ENCODE results near the gene DQX1. TPM values are rescaled to one million over a fixed set of nuclear protein-coding genes. Genes with fewer than 3 reads are reported as not detected.

DQX1 gene
- total RNA-seq, 4 donors from 2014 or later, result 3.8 to 13.3 (median 5.7) TPM

DNA sequence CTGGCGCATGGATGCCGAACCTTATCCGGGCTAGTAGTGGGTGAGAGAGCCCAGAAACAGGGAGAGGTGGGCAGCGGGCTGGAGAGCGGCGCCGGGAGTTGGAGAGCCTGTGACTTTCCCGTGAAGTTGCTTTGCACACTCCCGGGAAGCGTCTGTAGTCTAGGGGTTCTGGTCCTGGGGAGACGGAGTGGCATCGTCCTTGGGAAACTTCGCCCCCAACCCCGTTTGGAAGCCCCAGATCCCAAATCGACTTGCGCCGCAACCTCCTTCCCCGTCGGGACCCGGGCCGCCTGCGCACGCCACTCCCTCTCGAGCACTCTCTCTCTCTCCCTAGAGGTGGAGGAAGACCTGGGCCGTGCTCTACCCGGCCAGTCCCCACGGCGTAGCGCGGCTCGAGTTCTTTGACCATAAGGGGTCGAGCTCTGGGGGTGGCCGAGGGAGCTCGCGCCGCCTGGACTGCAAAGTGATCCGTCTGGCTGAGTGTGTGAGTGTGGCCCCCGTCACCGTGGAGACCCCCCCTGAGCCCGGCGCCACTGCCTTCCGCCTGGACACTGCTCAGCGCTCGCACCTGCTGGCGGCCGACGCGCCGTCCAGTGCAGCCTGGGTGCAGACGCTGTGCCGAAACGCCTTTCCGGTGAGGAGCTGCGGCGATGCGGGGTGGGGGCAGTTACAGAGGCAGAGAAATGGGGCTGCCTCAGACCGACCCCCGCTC is 28.9 kb upstream of the DQX1 start:
- intact Hi-C loops (cut with DNase I), result no loop called here
- no peak for DNase-seq

DNA sequence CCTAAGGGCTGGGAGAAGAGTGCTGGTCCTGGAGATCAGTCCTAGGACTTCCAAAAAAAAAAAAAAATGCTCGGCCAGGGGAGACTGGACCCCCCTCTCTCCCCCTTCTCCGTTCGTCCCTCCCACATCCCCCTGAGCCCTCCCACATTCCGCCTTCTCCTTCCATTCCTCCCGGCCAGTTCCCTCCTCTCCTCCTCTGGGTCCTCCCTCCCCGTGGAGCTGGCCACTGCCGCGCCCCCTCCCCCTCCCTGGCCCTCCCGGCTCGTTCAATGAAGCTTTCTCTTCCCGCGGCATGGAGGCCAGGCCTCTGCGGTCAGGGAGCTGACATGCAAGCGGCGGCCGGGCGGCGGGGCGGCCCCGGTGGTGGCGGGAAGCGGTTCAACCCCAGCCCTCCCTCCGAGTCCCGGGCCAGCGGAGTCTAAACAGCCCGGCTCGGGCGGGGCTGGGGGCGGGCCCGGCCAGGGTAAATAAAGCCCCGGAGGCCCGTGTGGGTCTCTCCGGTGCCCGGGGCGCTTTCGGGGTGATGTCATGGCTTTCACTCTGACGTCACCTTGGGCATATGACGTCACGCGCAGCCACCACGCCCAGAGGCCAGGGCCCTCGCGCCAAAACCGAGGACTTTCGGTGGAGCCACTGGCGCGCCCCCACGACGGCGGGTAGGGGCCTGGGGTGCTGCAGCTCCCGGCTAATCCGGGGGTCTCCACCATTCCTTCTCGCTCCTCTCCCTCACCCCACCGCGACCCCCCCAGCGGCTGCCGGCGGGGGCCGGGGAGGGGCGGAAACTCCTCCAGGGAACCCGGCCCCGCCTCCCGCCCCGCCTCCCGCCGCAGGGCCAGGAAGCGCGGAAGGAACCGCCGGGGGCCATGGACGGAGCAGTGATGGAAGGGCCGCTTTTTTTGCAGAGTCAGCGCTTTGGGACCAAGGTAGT is 28.1 kb upstream of the DQX1 start, which contains the start of the genes DOK1 and LOXL3:
Gene DOK1 (plus strand): TSS at position 829 of the 928 bp plus-strand sequence. CDS start 35 bp downstream, at position 864.
Gene LOXL3 (minus strand): TSS at position 51 of the 928 bp plus-strand sequence. CDS start 1,308 bp downstream, outside the sequence.
- peak; percentile 22 for DNase-seq
- Histone ChIP-seq H3K4me1 (peaks cover 14 to 44% (median 17%) of the 10 kb centered on the region in 3 donors), H3K4me3 (peak within 1 kb of the TSS; percentile 45 to 70 (median 65)), H3K27me3 (peaks cover 0 to 43% (median 0%) of the 10 kb centered on the region in 4 donors), H3K9me3 (no peaks in the 10 kb centered on the region), H3K27ac (peak within 1 kb of the TSS; percentile 73 to 89 (median 82)), H3K36me3 (peaks cover 0 to 8% (median 0%) of the 10 kb centered on the region in 3 donors)
- intact Hi-C loops (cut with DNase I), result no loop called here
- WGBS, 2 donors, result 0 to 5% methylated on average over 4 to 8 of the region's 73 CpGs
- TF ChIP-seq, protein P1, sequence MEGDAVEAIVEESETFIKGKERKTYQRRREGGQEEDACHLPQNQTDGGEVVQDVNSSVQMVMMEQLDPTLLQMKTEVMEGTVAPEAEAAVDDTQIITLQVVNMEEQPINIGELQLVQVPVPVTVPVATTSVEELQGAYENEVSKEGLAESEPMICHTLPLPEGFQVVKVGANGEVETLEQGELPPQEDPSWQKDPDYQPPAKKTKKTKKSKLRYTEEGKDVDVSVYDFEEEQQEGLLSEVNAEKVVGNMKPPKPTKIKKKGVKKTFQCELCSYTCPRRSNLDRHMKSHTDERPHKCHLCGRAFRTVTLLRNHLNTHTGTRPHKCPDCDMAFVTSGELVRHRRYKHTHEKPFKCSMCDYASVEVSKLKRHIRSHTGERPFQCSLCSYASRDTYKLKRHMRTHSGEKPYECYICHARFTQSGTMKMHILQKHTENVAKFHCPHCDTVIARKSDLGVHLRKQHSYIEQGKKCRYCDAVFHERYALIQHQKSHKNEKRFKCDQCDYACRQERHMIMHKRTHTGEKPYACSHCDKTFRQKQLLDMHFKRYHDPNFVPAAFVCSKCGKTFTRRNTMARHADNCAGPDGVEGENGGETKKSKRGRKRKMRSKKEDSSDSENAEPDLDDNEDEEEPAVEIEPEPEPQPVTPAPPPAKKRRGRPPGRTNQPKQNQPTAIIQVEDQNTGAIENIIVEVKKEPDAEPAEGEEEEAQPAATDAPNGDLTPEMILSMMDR (IDR thresholded peaks at IDR 0.05), result no peak
- peak in 1 of 4 donors; percentile 47 for TF ChIP-seq POLR2A (IDR thresholded peaks at IDR 0.05)

More for the DNA sequence above, 28.9 kb upstream of the DQX1 start:
- WGBS, 2 donors, result 0% methylated on average over 1 to 5 of the region's 58 CpGs
- Histone ChIP-seq H3K27me3 (peaks cover 0 to 38% (median 0%) of the 10 kb centered on the region in 4 donors), H3K36me3 (peaks cover 0 to 8% (median 0%) of the 10 kb centered on the region in 3 donors), H3K27ac (peak overlapping the region; percentile 73 to 89 (median 82)), H3K9me3 (no peaks in the 10 kb centered on the region), H3K4me3 (peak overlapping the region; percentile 45 to 70 (median 65)), H3K4me1 (peaks cover 8 to 35% (median 10%) of the 10 kb centered on the region in 3 donors)
- no peak for TF ChIP-seq POLR2A (IDR thresholded peaks at IDR 0.05)
- TF ChIP-seq, protein P1 (IDR thresholded peaks at IDR 0.05), result no peak

DNA sequence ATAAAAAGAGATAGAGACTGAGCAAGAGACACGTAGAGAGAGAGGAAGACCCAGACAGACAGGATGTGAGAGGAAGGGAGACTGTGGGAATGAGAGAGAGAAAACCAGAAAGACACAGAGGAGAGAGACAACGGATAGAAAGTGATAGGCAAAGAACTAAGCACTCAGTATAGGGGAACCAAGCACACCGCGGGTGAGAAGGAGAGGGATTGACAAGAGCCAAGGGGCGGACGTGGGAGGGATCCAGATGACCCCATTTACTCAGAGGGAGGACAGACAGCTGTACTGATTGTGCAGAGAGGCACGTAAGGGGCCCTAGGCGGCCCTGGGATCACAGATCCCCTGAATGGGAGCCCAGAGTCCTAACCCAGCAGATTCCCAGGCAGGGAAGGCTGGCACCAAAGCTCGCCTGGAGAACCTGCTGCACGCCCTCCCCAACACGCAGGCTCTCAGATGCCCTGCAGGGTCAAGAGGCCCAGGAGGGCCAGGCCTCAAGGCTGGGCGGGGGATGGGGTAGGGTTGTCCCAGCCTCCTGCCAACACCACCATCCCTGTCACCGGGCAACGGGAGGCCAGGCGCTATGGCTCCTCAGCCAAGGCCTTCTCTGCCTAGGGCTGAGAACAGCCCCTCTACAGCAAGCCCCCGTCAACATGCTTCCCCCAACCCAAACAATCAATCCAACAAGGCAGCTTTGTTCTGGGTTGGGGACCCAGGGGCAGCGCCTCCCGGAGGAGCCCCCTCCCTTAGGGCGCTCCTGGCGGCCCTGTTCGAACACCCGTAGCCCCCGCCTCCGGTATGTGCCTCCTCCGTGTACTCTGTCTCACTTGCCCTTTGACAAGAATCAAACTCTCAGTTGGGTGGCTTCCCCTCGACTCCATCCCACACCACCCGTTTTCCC is 27.1 kb upstream of the DQX1 start:
- DNase-seq, result no peak
- peak overlapping the region; percentile 45 to 70 (median 65) for H3K4me3 ChIP-seq
- no peaks in the 10 kb centered on the region for H3K9me3 ChIP-seq
- WGBS, 2 donors, result 60 to 67% methylated on average over 16 to 19 of the region's 27 CpGs
- peaks cover 0 to 53% (median 0%) of the 10 kb centered on the region in 4 donors for H3K27me3 ChIP-seq
- H3K4me1 ChIP-seq, result peaks cover 14 to 54% (median 26%) of the 10 kb centered on the region in 3 donors
- H3K27ac ChIP-seq, result peak overlapping the region; percentile 73 to 89 (median 82)
- no peak for TF ChIP-seq POLR2A (IDR thresholded peaks at IDR 0.05)
- TF ChIP-seq, protein P1 (IDR thresholded peaks at IDR 0.05), result no peak
- intact Hi-C loops (cut with DNase I), result no loop called here
- H3K36me3 ChIP-seq, result peaks cover 0 to 8% (median 0%) of the 10 kb centered on the region in 3 donors

DNA sequence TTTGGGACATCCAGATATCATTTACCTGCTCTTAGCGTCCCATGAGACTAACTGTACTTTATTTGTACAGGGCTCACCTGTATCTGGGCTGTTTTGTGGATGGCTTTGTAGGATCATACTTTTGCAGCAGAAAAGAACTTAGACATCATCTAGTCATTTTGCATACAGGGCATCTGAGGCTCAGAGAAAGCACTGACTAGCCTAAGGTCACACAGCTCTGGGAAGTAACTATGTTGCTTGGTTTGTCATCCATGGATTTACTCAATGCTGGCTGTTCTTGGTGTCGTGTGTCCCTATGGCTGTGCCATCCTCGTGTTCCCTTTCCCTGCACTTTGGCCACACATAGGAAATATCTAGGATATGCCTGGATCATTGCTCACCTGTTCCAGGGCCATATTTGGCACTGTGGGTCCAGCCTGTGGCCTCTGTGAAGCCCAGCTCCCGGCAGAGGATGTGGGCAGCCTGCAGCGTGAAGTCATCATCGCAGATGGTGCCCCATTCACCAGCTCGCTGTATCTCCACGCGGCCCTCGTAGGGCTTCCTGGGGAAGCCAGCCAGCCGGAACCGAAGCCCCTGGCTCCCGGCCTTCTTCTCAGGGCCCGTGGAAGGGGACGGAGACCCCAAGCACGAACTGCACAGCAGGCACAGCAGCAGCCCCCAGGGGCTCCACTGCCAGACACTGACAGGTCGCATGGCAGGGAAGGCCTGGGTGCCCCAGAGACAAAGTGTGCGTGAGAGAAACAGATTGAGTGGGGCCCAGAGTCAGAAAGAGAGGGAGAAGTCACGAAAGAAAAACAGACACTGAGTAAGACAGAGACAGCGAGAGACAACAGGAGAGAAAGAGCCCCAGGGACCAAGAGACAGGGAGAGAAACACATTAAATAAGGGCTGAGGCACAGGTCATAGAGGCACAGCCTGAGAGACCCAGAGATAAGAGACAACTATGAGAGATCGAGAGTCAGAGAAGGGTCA is 26.2 kb upstream of the DQX1 start:
- Histone ChIP-seq H3K9me3 (no peaks in the 10 kb centered on the region), H3K4me1 (peaks cover 14 to 55% (median 26%) of the 10 kb centered on the region in 3 donors), H3K27me3 (peaks cover 0 to 57% (median 0%) of the 10 kb centered on the region in 4 donors), H3K27ac (no peak overlapping the region), H3K4me3 (no peak overlapping the region), H3K36me3 (peaks cover 0 to 8% (median 0%) of the 10 kb centered on the region in 3 donors)
- intact Hi-C loops (cut with DNase I), result no loop called here
- no peak for DNase-seq
- TF ChIP-seq POLR2A (IDR thresholded peaks at IDR 0.05), result no peak
- TF ChIP-seq, protein P1 (IDR thresholded peaks at IDR 0.05), result no peak
- 74 to 88% methylated on average over 8 to 14 of the region's 21 CpGs for WGBS, 2 donors
